ENCODE results near the gene NTM. TPM values are rescaled to one million over a fixed set of nuclear protein-coding genes. Genes with fewer than 3 reads are reported as not detected.
A peak's percentile ranks its signal among the peaks of the same experiment; 100 is the strongest.

Gene NTM
- total and polyA plus RNA-seq, 2 donors (not counting 1 experiment from before 2014, with no cell fraction given) = 12.3 to 28.6 TPM

- Histone ChIP-seq H2AFZ (ENCODE audit: low read length) (no peak overlapping the region), H3K27ac (ENCODE audit: insufficient read depth, low read length) (no peak overlapping the region), H3K4me3 (replicated peaks in 1 of 4; ENCODE audit: control extremely low read depth in 1 of 4, insufficient read depth in 1 of 4, low read depth in 3 of 4, low read length in 4 of 4) (no peak overlapping the region), H3K79me2 (ENCODE audit: control insufficient read depth, insufficient read depth, low read length) (no peaks in the 10 kb centered on the region), H3K4me2 (ENCODE audit: extremely low read depth, insufficient read depth, low read length) (no peak overlapping the region), H4K20me1 (ENCODE audit: control insufficient read depth, extremely low read depth, insufficient read depth, low read length) (no peaks in the 10 kb centered on the region), H3K27me3 (ENCODE audit: control insufficient read depth, insufficient read depth, low read length) (no peaks in the 10 kb centered on the region), H3K9ac (ENCODE audit: insufficient read depth, low read length) (no peak overlapping the region), H3K36me3 (ENCODE audit: control insufficient read depth, insufficient read depth, low read length) (no peaks in the 10 kb centered on the region), H3K9me3 (ENCODE audit: control insufficient read depth, insufficient read depth, low read depth, low read length) (no peaks in the 10 kb centered on the region), H3K4me1 (ENCODE audit: control insufficient read depth, extremely low read depth, insufficient read depth, low read length) (no peaks in the 10 kb centered on the region)
- TF ChIP-seq CTCF (conservative IDR thresholded peaks at IDR 0.05 in 1 of 2, IDR thresholded peaks at IDR 0.05 in 1 of 2; ENCODE audit: low read depth in 1 of 2, low read length in 2 of 2) (no peak), EZH2 (IDR thresholded peaks at IDR 0.05; ENCODE audit: low read length, missing control alignments) (no peak)
- DNase-seq (ENCODE audit: low read depth in 2 of 2) = no peak
Observed at GRCh38 chr11:132251061-132251460, 880.6 kb downstream of the NTM start.

GRCh38 chr11:132253469-132254264, 883.3 kb downstream of the NTM start:
- H3K9me3 ChIP-seq (ENCODE audit: control insufficient read depth, insufficient read depth, low read depth, low read length) = no peaks in the 10 kb centered on the region
- H3K36me3 ChIP-seq (ENCODE audit: control insufficient read depth, insufficient read depth, low read length) = no peaks in the 10 kb centered on the region
- H3K4me2 ChIP-seq (ENCODE audit: extremely low read depth, insufficient read depth, low read length) = no peak overlapping the region
- H3K9ac ChIP-seq (ENCODE audit: insufficient read depth, low read length) = no peak overlapping the region
- H2AFZ ChIP-seq (ENCODE audit: low read length) = no peak overlapping the region
- no peaks in the 10 kb centered on the region for H3K27me3 ChIP-seq (ENCODE audit: control insufficient read depth, insufficient read depth, low read length)
- no peak overlapping the region for H3K4me3 ChIP-seq (replicated peaks in 1 of 4; ENCODE audit: control extremely low read depth in 1 of 4, insufficient read depth in 1 of 4, low read depth in 3 of 4, low read length in 4 of 4)
- TF ChIP-seq CTCF (conservative IDR thresholded peaks at IDR 0.05 in 1 of 2, IDR thresholded peaks at IDR 0.05 in 1 of 2; ENCODE audit: low read depth in 1 of 2, low read length in 2 of 2) (no peak), EZH2 (IDR thresholded peaks at IDR 0.05; ENCODE audit: low read length, missing control alignments) (no peak)
- H3K27ac ChIP-seq (ENCODE audit: insufficient read depth, low read length) = no peak overlapping the region
- no peak for DNase-seq (ENCODE audit: low read depth in 2 of 2)
- H3K4me1 ChIP-seq (ENCODE audit: control insufficient read depth, extremely low read depth, insufficient read depth, low read length) = no peaks in the 10 kb centered on the region
- H4K20me1 ChIP-seq (ENCODE audit: control insufficient read depth, extremely low read depth, insufficient read depth, low read length) = no peaks in the 10 kb centered on the region
- H3K79me2 ChIP-seq (ENCODE audit: control insufficient read depth, insufficient read depth, low read length) = no peaks in the 10 kb centered on the region

GRCh38 chr11:132254906-132255305, 884.5 kb downstream of the NTM start:
- DNase-seq (ENCODE audit: low read depth in 2 of 2) = peak in 1 of 2 donors; percentile 26
- no peaks in the 10 kb centered on the region for H3K27me3 ChIP-seq (ENCODE audit: control insufficient read depth, insufficient read depth, low read length)
- no peak overlapping the region for H3K9ac ChIP-seq (ENCODE audit: insufficient read depth, low read length)
- no peak overlapping the region for H2AFZ ChIP-seq (ENCODE audit: low read length)
- H3K4me3 ChIP-seq (replicated peaks in 1 of 4; ENCODE audit: control extremely low read depth in 1 of 4, insufficient read depth in 1 of 4, low read depth in 3 of 4, low read length in 4 of 4) = no peak overlapping the region
- H3K9me3 ChIP-seq (ENCODE audit: control insufficient read depth, insufficient read depth, low read depth, low read length) = no peaks in the 10 kb centered on the region
- TF ChIP-seq CTCF (conservative IDR thresholded peaks at IDR 0.05 in 1 of 2, IDR thresholded peaks at IDR 0.05 in 1 of 2; ENCODE audit: low read depth in 1 of 2, low read length in 2 of 2) (no peak), EZH2 (IDR thresholded peaks at IDR 0.05; ENCODE audit: low read length, missing control alignments) (no peak)
- H3K4me2 ChIP-seq (ENCODE audit: extremely low read depth, insufficient read depth, low read length) = no peak overlapping the region
- H4K20me1 ChIP-seq (ENCODE audit: control insufficient read depth, extremely low read depth, insufficient read depth, low read length) = no peaks in the 10 kb centered on the region
- H3K4me1 ChIP-seq (ENCODE audit: control insufficient read depth, extremely low read depth, insufficient read depth, low read length) = no peaks in the 10 kb centered on the region
- H3K36me3 ChIP-seq (ENCODE audit: control insufficient read depth, insufficient read depth, low read length) = no peaks in the 10 kb centered on the region
- H3K27ac ChIP-seq (ENCODE audit: insufficient read depth, low read length) = no peak overlapping the region
- no peaks in the 10 kb centered on the region for H3K79me2 ChIP-seq (ENCODE audit: control insufficient read depth, insufficient read depth, low read length)
